GM21447 (cell line): ENCODE data around the gene S1PR5.
"Not testable (repeated sequence)": the region's sequence is repeated elsewhere in the genome, so short reads cannot be mapped to it uniquely, and the experiment has no call there.

Experiments used
- ATAC-seq: cut with Tn5 transposase; IDR thresholded peaks from one replicate; pipeline ENCODE4 v1.9.1; 2021; ENCODE audit not compliant: unreplicated experiment

Gene S1PR5, protein sequence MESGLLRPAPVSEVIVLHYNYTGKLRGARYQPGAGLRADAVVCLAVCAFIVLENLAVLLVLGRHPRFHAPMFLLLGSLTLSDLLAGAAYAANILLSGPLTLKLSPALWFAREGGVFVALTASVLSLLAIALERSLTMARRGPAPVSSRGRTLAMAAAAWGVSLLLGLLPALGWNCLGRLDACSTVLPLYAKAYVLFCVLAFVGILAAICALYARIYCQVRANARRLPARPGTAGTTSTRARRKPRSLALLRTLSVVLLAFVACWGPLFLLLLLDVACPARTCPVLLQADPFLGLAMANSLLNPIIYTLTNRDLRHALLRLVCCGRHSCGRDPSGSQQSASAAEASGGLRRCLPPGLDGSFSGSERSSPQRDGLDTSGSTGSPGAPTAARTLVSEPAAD

DNA sequence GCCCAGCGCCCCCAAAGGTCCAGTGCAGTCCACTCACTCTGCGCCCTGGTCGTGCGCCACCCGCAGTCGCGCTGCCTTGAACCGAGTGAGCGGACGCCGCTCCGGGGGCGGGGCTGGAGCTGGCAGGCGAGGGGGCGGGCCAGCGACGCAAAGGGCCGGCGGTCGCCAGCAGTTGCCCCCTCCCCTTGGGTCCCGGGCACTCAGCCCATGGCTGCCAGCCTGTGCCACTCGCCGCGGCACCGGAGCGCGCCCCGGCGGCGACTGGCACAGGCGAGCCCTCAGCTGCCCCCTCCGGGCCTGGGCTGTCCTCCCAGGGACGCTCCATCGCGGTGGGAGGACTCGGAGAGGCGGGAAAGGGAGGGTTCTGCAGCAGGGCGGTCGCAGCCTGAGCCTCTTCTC is at the start of gene S1PR5:
Gene S1PR5 (minus strand): TSS at position 87 of the 399 bp plus-strand sequence. CDS start 2,436 bp downstream, outside the sequence.
- no peak for ATAC-seq

DNA sequence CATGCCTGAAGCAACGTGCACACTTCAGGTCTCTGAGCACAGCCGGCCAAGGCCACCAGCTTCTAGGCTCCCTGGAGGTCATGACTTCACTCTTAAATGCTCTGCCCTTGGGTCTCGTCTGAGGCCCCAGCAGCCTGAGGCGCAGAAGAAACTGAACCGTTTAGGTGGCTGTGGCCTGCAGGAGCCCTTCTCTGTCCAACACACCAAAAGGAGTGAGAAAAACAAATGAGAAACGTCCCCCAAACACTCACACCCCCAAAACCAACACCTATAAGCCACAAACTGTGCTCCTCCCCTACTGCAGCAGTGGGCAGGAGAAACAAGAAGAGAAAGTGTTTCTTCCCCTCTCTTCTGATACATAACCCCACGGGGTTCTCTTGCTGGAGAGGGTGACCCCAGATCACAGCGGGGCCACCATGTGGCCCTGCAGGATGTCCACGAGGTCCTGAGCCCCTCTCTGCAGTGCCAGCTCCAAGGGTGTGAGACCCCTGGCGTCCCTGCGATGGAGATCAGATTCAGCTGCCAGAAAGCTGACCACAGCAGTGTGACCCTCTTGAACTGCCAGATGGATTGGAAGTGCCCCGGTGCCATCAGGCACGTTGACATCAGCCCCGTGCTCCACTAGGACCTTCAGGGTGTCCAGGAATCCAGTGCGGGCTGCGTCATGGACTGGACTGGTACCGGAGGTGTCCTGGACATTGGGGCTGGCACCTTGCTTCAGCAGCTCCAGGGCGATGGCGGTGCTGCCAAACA is 49.6 kb upstream of the S1PR5 start:
- peak; percentile 34 for ATAC-seq

DNA sequence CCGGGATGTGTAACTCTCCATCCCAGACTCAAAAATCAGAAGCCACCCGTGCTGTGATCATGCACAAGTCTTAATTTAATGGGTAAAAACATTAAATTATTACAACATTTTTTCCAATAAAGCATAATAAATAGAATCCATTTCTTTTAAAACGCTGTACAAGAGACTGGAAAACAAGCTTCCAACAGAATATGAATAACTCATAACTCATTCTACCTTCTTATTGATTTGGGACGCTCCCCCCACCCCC is 49.1 kb upstream of the S1PR5 start:
- ATAC-seq = no peak

DNA sequence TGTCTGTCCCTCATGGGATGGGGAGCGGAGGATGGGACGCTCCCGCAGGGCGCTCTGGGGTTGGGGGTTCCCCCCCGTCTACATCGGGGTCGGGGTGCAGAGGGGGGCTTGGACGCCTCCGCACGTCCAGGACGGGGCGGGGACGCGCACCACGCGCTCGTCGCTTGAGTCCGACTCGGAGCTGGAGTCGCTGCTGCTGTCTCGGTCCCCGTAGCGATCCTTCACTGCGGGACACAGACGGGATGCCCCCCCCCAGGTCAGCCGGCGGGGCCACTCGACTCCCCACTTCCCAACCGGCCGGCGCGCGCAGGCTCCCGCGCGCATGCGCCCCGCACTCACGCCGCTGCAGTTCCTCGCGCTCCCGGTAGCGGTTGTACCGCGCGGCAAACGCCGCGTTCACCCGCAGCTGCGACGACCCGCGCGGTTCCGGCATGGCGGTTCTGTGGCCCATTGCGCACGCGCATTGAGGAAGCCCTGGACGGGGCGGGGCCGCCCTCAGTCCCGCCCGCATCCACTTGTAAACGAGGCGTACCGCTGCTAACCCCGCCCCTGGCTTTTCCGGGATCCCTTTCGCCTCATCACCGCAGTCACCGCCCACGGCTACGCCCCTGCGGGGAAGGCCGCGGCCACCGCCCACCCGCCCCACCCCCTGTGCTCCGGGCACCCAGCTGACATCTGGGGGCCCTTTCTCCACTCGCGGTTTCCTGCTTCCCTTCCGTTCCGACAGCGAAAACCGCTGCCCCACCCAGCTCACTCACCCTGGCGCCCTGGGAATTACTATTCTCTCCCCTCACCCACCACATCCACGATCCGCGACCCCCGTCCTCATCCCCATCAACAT is 48.5 kb upstream of the S1PR5 start, which contains the start of gene KRI1:
Gene KRI1 (minus strand): TSS at position 444 of the 841 bp plus-strand sequence. CDS start 11 bp downstream, at position 433.
- peak; percentile 37 for ATAC-seq

DNA sequence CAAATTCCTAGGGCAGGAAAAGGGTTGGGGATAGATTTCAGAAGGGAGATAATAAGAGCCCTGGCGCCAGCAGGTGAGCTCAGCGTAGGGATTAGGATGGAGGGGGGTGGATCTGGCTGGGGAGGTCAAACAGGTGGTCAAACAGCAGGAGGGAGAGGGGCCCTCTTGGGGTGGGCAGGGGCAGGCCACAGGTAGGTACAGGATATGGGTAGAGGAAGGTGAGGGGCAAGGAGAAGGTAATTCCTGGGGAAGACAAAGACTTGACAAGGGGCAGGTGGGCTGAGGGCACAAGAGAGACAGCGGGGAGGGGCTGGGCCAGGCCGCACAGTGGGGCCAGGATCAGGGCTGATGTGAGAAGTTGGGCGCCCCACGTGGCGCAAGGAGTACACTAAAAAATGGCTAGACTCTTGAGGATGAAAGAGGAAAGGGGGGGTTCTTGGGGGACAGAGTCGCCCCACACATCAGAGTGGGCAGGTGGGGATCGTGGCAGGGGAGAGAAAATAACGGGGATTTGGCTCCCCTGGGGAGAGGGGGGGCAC is 47.9 kb upstream of the S1PR5 start:
- ATAC-seq = no peak

DNA sequence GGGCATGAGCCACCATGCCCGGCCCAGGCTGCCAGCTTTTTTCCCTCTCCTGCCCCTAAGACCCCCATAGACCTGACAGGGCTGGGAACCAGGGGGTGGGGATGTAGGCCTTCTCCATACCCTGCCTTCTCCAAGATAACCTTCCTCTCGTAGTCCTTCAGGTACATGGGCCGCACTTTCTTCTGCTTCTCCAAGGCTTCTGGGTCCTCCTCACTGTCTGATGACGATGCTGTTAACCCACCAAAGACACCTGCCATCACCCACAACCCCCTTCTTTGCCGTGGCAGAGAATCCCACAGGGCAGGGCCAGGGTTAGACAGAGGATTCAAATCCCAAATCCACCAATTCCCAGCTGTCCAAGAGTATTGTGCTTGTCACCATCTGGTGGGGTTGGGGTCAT is 45.4 kb upstream of the S1PR5 start:
- no peak for ATAC-seq

DNA sequence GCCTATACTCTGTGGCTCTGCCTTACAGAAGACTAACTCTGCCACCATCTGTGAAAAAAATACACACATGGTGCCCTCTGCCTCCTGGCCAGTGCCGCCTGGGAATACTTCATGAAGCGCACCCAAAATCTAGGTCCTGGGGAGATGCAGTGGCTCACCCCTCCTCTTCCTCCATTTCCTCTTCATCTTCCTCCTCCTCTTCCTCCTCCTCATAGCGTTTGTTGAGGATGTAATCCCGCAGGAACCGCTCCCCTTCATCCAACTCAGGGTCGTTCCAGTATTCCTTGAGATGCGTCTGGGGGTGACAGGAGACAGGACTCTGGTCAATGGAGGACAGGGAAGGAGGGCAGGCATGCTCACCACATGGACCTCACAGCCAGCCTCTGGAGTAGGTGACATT is 42.9 kb upstream of the S1PR5 start:
- no peak for ATAC-seq

DNA sequence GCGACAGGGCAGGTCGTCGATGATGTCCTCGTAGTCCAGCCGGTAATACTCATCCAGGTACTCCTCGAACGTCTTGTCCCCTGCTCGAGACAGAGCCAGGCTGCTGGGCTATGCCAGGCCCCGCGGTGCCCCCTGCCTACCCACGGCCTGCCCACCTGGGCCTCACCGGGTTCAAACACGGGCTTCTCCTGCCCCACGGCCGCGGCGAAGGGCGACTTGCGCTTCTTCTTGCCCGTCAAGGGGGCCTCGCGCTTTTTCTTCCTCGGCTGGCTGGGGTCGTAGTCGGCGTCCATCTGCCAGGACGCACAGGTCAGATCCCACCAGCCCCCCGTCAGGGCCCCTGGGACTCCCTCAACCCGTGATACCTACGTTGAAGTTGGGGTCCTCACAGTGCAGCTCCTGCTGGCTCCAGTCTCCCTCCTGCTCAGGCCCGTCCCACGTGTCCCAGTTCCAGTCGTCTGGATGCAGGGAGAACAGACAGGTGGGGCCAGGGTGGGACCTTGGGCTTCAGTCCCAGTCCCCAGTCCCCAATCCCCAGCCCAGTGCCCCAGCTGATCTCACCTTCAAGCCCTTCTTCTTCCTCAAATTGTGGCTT is 40.5 kb upstream of the S1PR5 start:
- no peak for ATAC-seq

DNA sequence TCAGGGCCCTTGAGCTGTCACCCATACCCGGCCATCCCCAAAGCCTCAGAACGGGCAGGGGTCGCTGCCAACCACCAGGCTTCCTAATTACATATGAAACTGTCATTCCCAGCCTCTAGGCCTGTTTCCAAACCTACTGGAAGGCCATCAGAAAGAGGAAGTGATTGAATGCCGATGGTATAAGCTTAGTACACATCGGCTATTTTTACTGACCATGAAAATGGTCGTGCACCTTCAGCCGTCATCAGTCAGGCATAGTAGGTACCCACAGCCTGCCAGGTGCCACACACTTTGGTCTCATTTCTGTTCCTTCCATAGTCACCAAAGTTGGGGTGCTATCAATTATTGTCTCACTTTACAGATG is 38.3 kb upstream of the S1PR5 start:
- ATAC-seq = no peak

DNA sequence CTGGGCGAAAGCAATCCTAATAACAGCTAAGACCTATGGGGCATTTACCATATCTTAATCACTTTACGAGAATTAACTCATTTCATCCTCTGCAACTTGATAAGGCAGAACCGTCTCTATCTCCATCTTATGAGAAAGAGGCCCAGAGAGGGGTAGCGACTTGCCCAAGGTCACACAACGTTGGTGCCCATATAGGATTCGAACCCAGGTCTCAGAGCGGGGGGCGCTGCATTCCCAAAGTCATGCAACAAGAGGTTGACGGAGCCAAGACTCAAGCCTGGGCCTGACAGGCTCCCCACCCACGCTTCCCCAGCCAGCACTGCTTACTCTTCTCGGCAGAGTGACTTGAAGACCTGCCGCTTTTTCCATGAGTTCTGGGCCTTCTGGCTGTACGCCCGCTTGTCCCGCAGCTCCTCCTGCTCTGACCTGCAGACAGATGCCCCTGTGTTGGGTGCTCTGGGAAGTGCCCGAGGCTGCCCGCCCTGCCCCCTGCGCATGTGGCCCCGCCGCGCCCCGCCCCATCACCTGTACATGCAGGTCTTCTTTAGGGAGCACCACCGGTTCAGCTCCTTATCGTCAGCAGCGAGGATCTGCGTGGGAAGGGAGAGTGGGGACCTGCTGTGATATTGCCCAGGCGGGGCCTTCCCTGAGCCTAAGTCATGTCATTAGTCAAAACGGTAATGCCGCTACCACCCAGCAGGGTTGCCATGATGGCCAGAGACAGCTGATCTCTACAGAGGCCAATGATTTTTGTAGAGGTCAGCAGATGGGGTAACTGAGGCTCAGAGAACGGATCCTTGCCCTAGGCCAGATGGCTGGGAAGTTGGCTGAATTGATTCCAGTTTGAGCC is 37.7 kb upstream of the S1PR5 start:
- no peak for ATAC-seq

DNA sequence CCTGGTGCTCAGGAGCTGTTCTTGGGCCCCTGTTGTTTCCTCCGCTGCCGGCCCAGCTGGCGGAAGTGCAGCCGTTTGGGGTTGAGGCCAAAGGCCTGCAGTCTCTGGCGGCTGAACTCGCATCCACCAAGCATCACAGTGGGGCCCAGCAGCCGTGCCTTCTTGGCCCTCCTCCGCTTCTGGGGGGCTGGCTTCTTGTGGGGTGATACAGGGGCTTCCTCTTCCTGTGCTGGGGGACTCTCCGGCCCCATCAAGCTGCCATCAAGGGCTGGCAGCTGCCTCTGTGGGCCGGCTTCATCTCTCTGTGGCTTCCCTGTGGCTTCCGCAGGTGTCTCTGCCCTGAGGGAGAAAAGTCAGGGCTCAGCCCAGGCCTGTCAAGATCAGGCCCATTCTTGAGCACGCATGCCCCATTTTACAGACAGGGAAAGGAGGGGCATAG is 36.7 kb upstream of the S1PR5 start:
- peak; percentile 63 for ATAC-seq

DNA sequence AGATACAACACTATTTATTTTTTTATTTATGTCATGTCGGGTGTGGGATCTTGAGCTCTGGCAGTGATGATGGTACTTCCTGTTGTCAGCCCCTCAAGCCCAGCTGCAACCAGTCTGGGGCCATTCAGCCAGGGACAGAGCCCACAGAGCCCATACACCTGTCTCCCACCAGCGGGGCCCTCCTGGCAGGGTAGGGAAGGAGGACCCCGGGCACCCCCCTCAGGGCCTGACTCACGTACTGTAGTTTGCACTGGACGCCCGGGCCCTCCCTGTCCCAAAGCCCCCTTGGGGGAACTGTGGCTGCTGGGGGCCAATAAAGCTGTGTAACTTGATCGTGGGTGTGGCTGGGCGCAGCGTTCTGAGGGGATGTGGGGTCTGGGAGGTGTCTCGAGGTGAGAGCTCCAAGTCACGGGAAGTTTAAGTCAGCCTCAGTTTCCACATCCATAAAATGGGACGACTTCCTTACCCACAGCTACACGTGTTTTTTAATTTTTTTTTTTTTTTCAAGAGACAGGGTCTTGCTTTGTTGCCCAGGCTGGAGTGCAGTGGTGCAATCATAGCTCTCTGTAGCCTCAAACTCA is 35.9 kb upstream of the S1PR5 start:
- ATAC-seq = no peak

DNA sequence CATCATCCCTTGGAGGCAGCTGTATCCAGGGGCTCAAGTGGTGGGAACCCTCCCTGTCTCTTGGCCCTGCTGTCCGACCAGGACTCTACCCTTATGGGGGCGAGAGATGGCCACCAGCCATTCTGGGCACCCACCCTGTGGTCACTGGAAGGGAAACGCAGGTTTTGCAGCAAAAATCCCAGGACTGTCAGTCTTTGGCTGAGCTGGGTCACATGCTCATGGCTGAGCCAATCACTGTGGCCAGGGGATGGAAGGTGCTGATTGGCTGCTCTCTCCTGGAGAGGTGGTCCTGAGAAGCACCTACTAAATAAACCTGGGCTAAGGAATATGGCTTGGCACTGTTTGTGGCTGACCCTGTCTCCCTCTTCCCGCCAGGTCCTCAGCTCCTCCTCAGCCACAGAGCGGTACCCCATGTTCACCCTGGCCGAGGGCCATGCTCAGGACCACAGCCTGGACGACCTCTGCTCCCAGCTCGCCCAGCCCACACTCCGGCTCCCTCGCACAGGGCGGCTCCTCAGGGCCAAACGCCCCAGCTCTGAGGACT is 35.3 kb upstream of the S1PR5 start:
- no peak for ATAC-seq

DNA sequence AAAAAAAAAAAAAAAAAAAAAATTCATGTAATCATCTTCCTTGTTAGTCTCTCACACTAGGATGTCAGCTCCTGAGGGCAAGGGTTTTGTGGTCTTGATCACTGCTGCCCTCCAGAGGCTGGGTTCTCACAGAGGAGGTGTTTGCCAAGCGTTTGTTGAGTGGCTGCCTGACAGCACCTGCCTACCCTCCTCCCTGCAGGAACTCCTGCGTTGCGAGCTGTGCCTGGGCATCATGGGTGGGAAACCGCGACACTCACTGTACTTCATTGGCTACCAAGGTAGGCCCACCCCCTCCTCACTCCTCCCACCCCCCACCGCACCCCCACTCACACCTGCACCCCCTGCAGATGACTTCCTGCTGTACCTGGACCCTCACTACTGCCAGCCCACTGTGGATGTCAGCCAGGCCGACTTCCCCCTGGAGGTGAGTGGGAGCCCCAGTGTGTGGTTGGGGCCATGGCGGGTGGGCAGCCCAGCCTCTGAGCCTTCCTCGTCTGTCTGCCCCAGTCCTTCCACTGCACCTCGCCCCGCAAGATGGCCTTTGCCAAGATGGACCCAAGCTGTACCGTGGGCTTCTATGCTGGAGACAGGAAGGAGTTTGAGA is 34.6 kb upstream of the S1PR5 start:
- ATAC-seq = no peak

DNA sequence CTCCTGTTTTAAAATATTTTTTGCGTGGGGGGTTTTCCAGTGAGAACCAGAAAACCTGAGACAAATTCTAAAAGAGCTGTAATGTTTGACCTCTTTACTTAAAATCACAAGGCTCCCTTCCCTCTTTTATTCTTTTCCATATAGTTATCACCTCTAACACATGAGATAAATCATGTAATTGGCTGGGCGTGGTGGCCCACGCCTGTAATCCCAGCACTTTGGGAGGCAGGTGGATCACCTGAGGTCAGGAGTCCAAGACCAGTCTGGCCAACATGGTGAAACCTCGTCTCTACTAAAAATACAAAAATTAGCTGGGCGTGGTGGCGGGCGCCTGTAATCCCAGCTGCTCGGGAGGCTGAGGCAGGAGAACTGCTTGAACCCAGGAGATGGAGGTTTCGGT is 33.8 kb upstream of the S1PR5 start:
- ATAC-seq = not testable (repeated sequence)

DNA sequence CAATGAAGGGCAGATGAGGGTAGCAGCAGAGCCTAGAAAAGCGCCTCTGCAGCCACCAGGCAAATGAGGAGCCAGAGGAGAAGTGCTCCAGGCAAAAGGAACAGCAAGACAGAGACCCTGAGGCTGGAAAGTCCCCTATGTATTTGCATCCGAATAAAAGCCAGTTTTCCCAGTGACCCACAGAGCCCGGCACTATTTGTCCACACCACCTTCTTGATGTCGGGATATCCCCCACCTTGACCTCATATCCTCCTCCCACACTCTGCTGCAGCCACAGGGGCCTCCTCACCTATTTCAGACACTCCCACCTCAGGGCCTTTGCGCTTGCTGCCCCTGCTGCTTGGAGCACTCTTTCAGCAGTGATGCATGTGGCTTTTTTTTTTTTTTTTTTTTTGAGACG is 33.1 kb upstream of the S1PR5 start:
- ATAC-seq = no peak

DNA sequence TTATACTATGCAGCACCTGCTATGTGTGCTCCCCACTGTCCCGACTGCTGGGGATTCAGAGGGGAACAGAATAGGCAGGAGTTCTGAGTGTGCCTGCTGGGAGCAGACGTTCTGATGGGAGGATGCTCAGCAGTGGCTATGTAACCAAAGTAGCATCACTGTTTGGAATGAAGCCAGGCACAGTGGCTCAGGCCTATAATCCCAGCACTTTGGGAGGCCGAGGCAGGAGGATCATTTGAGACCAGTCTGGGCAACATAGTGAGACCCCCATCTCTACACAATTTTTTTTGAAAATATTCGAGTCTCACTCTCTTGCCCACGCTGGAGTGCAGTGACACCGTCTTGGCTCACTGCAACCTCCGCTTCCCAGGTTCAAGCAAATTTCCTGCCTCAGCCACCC is 32.5 kb upstream of the S1PR5 start:
- no peak for ATAC-seq

DNA sequence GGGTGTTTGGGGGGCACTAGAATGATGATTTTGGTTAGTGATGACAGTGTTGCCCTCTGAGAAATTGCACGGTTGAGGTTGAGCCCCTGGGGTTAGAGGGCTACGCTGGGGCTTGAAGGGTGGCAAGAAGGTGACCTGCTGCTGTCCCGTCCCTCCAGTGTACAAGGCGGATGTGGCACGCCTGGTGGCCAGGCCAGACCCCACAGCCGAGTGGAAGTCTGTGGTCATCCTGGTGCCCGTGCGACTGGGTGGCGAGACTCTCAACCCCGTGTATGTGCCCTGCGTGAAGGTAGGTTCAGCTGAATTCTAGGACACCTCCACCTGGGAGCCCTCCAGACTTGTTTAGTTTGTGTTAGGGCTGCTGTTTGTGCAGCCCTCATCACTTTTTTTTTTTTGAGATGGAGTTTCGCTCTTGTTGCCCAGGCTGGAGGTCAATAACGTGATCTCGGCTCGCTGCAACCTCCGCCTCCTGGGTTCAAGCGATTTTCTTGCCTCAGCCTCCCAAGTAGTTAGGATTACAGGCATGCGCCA is 31.6 kb upstream of the S1PR5 start:
- ATAC-seq = no peak

DNA sequence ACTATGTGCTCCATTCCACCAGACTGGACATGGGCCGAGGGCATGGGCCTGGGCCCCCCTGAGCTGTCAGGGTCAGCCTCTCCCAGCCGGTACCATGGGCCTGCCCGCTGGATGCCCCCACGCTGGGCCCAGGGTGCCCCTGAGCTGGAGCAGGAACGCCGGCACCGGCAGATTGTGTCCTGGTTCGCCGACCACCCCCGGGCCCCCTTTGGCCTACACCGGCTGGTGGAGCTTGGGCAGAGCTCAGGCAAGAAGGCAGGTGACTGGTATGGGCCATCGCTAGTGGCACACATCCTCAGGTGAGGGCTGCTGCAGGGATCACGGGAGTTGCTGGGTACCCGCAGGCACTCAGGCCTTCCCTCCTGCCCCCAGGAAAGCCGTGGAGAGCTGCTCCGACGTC is 29.6 kb upstream of the S1PR5 start:
- ATAC-seq = no peak
